ENCODE data around the gene PRR15L.

- TF ChIP-seq CTCF (conservative IDR thresholded peaks at IDR 0.05; ENCODE audit: low read depth, low read length) (no peak), MXI1 (IDR thresholded peaks at IDR 0.05; ENCODE audit: borderline replicate concordance, low read depth, low read length) (no peak), RAD21 (IDR thresholded peaks at IDR 0.05; ENCODE audit: low read length) (no peak), MAZ (IDR thresholded peaks at IDR 0.05; ENCODE audit: borderline replicate concordance, low read depth, low read length) (no peak), USF2 (IDR thresholded peaks at IDR 0.05; ENCODE audit: low read depth, low read length) (no peak), POLR2A (IDR thresholded peaks at IDR 0.05; ENCODE audit: low read depth, low read length) (no peak), RFX5 (IDR thresholded peaks at IDR 0.05; ENCODE audit: low read depth, low read length) (no peak), RCOR1 (IDR thresholded peaks at IDR 0.05; ENCODE audit: insufficient replicate concordance, low read length) (no peak), ELK1 (IDR thresholded peaks at IDR 0.05; ENCODE audit: borderline replicate concordance, low read depth, low read length) (no peak), SMC3 (IDR thresholded peaks at IDR 0.05; ENCODE audit: low read depth, low read length) (no peak)
Measured at GRCh38 chr17:47946516-47946915, 11.2 kb downstream of the PRR15L start.
